HG03378 (cell line): ENCODE results near the gene TTC13.

ENCODE experiments used
- ATAC-seq: cut with Tn5 transposase; IDR thresholded peaks from one replicate; pipeline ENCODE4 v1.9.1; 2021; ENCODE audit warnings: mild to moderate bottlenecking, moderate library complexity; ENCODE audit not compliant: unreplicated experiment

TTC13 gene

DNA sequence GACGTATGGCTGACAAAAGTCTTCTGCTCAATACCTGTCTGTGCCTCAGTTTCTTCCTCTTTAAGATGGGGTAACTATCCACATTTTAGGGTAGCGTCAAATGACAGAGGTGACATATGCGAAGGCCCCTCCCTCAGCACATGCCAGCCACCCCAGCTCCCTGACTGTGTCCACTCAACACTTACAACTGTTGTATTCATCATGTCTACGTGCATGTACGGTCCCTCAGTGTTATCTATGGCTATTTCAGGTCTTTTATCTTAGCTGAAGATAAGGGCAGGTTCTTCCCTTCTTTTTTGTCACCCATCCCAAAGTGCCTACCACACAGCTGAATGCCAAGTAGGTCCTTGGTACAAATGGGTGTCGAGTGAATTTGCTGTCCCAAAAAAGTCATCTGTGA, 102.0 kb downstream of the TTC13 start:
- no peak for ATAC-seq

DNA sequence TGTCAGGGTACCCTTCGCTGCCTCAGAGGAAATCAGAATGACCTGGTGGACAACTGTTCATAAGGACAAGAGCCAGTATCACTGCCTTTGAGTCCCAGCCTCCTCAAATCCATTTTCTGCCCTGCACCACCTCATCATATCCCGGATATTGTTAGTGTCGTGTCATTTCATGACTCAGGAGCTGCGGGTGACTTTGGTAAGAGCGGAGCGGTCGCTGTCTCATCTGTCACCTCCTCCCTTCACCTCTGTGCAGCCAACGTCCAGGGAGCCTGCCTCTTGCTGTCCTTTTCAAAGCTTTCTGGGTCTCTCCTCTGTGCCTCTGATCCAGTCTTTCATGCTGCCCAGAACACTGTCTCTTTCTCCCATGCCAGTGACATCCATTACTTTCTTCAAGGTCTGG, 103.3 kb downstream of the TTC13 start:
- ATAC-seq, result no peak

DNA sequence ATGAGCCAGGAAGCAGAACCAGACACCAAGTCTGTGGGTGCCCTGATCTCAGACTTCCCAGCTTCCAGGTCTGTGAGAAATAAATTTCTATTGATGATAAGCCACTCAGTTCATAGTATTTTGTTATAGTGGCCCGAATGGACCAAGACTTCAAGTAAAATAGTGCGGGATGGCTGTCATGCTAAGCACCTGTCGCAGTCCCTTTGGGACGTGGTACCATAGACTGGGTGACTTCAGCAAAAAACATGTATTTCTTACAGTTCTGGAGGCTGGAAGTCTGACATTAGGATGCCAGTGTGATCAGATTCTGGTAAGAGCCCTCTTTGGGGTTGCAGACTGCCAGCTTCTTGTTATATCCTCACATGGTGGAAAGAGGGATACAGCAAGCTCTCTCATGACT, 107.7 kb downstream of the TTC13 start:
- no peak for ATAC-seq

DNA sequence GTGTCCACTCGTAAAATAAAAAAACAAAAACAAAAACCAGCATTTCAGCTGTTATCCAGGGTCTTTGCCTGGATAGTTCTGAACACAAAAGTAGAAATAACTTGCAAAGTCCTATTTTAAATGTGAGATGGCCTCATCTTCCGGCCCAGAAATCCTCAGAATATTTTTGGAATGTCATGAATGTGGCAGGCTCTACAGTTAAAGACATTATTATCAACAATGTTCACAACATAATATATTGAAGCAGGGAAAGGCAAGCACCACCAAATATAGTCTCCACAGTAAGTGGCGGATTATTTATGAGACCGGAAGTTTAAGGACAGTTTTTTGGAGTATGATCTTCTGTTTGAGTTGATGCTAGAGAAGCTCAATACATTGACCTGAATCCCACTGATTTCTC, 109.2 kb downstream of the TTC13 start:
- ATAC-seq, result no peak

DNA sequence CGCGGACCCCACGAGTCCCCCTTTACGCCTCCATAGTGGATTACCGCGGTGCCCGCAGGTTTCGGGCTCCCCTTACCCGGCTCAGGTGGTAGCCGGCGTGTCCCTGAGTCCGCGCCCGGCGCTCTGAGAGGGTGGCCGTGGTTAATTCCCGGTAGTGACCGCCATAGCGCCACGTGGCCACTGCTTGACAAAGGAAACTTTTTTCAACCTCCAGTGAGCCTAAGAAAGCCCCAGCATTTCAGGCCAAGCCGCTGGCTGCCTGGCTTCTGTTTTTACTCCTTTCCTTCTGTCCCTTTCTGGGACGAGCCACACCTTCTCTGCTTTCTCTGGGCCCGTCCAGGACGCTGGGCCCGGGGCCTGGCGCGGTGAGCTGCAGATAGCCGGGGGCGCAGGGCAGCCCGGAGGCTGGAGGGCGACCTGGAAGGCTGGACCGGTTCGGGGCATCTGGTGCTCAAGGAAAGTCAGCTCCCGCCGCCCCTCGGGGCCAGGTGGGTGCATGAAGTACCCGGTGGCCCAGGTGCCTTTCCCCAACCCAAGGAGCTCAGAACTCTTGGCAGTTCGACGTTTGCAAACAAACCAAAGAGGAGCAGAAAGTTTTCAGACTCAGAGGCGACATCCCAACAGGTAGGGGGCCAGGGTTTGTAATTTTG, 109.8 kb downstream of the TTC13 start:
- ATAC-seq, result no peak

DNA sequence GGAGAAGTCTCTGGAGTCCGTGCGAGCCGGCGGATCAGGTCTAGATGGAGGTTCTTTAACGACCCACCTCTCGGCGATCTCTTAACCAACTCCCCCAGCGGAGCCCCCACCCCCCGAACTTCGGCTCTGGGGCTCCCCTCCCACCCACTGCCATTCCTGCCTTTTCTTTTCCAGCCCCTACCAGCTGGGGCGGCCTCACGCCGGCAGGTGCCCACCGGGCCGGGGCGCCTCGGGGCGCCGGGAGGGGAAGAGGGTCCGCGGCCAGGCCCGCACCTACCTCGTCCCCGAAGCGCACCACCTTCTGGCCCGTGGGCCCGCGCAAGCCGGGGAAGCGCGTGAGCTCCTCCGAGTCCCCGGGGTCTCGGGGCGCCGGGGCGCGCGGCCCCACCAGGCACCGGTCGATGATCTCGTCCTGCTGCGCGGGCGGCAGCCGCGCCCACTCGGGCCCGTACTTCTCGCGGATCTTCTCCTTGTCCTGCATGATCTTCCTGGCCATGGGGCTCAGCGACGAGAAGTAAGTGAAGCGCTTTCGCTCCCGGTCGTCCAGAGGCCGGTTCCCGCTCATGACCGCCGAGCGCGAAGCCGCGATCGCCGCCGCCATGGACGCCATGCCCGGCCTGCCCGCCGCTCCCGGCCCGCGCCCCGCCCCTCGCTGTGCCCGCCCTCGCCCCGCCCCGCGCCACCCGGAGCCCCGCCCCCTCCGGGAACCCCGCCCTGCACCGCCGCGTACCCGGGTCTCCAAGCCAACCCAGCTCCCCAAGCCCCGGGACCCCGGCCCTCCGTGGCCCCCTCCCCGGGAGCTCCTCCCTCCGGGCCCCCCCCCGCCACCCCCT, 110.5 kb downstream of the TTC13 start, which contains the start of gene C1orf198:
Gene C1orf198, minus strand, starts transcription at position 619 of the 833 bp plus-strand sequence. Its CDS starts 9 bp downstream, at position 610.
- no peak for ATAC-seq

DNA sequence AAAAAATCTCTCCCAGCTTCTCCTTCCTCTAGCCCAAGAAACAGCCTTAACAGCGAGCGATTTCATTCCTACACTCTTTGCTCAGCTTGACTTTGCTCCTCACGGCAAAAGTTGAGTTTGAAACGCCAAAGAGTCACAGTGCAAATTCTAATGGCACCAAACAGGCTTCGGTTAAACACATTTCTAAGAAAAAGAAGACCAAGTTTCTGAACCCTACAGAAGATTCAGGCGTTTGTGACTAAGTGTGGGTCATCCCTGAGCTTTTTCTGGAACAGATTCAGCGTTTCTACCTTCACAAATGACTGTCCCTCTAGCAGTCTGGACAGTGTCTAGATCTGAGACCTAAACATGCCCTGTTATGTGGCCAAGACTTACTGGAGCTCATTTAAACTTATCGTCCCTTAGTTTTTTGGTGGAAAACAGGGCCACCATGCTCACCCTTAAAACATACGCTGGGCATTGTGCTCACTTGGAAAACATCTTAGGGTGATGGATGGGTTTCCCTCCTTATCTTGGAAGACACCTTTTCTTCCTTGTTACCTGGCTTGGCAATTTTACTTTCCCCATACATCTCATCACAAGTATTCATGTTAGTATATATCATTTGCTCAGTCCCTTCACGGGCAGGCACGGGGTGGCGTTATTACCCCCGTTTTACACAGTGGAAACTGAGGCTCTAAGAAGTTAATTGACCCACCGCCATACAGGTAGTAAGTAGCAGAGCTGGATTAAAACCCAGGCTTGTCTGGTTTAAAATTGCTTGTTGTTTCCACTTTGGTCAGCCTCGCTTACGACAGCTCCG, 111.4 kb downstream of the TTC13 start:
- ATAC-seq, result no peak

DNA sequence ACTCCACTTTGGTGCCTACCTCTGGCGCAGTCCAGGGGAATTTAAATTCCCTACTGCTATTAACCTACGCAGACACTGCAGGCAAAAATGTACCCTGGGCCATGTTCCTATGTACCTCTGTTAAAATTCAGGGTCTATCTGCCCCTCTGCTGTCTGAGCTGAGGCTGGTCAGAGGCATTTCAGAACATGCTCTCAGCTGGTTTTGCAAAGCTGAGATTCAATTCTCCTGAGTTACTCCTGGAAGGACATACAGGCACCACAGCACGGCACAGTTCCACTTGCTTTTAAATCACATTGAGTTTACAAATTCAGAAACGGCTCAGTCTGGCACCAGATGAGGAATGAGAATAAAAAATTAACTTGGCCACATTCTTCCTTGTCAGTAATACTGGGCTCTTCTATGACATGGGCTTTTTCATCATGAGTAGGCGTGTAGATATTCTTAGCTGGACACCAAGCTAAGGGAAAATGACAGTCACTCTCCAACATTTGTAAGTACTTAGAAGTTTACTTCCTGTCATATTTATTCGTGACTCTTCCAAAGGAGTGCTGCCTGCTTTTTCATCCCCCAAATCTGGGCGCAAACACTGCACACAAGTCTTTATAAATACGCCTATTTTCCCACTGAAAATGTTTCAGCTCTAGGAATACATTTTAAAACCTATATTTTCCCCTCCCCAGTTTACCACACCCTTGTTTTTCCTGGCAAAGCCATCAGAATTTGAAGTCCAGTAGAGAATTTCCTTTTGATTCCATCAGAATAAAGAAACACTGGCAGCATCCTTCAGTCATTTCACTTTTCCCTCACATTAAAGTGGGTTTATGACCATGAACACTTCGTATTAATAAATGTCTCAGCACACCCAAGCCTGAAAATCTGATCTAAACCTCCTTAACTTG, 112.2 kb downstream of the TTC13 start:
- no peak for ATAC-seq

DNA sequence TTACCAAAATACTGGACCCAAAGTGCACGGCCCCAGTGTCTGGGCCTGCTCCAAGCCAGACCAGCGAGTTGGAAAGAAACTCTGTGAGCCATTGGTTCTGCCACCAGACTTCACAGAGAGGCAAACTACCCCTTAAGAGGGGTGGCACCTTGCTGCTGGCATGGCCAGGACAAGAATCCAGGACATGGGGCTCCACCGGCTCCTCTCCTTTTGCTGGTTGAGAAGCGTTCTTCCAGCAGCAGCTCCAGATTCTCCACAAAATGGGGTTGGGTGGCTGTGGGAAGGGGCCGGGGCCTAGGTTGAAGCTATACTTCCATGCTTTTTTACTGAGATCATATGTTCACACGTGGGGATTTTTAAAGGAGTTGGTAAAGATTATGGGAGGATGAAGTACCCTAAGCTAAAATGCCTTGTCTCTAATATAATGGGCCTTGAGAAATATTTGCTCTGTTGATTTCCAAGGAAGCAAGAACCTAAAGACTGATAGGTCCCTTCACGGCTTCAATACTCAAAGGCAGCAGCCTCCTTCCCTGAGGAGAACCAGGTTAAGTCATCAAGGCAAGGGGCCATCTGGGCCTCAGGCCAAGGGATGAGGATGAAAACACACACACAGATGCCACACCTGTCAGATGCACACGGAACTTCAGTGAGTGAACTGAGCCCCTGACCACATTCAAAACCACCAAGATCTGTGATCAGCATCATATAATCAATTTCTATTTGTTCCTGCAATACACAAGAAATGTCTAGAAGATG, 113.4 kb downstream of the TTC13 start:
- no peak for ATAC-seq

DNA sequence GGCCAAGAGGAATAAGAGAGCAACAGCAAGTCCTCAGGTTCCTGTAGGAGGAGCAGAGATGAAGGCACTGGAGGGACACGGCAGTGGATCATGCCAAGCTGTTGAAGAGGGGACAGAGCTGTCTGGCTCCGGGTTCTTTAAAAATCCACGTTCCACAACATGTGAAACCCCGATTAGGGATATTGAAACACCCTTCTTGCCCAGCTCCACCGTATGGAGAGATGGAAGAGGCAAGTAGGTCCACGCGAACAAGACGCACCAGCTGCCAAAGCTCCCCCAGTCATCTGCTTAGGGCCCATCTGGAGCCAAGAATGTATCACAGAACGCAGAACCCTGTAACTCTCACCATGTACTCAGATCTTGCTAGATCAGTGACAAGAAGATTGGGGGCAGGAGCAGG, 114.2 kb downstream of the TTC13 start:
- ATAC-seq, result no peak

DNA sequence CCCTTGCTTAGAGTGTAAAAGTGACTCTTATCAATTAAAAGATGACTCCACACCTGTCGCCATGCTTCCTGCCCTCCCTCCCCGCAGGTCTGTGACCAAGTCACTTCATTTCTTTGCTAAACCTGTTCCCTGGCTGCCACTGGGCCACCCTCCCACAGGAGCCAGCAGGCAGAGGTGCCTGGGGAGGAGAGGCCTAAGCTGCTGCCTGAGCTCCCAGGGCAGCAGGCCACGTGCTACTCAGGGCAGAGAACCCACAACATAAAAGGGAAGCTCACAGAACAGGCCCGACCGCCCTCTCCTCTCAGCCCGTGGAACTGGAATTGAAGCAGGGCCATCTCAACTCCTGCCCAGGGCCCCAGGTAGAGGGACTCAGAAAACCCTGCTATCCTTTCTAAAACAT, 115.2 kb downstream of the TTC13 start:
- no peak for ATAC-seq

DNA sequence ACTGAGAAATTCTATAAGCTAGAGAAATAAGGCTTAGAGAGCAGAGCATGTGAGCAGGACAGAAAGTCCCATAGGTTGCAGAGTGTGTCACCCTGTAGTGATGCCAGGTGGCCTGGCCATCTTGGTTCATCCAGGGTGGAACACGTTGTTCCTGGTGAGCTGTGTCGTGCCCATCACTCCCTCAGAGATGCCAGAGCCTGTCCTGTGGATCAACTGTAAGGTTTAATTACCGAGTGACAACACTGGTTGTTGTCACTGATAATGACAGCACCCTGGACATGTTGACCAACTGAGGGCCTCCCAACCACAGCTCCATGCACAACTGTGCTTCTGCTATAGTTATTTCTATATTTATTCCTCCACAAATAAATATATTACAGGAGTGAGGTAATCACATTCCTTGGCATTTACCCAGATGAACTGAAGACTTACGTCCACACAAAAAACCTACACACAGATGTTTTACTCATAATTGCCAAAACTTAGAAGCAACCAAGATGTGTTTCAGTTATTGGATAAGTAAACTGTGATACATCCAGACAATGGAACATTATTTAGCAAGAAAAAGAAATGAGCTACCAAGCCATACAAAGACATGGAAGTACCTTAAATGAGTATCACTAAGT, 116.6 kb downstream of the TTC13 start:
- no peak for ATAC-seq

DNA sequence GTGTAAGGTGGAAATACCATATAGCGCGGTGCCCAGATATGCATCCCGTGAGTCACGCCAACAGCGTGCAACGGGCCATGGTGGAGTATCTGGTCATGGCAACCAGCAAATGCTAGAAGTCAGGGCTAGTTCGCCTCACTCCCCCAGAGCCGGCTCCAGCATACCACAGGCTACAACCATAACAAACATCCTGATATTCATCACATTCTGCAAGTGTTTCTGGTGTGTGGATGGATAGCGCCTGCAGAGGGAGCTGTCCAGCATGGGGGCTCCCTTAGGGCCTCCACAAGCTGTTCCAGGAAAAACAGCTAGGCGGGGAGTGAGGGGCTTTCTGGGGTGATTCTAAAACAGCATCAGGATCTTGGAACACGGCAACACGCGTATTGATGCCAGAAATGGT, 117.2 kb downstream of the TTC13 start:
- ATAC-seq, result no peak

DNA sequence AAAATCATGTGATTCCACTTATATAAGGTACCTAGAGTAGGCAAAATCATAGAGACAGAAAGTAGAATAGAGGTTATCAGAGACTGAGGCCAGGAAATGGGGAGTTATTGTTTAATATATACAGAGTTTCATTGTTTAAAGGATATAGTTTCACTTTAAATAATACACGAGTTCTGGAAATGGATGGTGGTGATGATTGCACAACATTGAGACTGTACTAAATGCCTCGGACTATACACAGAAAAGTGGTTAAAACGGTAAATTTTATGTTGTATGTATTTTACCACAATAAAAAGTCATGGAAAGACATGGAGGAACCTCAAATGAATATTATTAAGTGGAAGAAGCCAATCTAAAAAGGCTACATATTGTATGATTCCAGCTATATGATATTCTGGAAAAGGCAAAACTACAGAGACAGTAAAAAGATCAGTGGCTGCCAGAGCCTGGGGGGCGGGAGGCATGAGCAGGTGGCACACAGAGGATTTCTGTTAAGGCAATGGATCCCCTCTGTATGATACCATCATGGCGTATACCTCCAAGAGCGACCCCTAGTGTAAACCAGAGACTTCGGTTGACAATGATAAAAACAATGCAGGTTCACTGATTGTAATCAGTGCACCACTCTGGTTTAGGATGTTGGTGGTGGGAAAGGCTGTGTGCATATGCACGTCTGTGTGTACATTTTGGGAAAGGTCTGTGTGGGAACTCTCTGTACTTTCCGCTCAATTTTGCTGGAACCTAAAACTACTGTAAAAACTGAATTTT, 117.9 kb downstream of the TTC13 start:
- no peak for ATAC-seq

DNA sequence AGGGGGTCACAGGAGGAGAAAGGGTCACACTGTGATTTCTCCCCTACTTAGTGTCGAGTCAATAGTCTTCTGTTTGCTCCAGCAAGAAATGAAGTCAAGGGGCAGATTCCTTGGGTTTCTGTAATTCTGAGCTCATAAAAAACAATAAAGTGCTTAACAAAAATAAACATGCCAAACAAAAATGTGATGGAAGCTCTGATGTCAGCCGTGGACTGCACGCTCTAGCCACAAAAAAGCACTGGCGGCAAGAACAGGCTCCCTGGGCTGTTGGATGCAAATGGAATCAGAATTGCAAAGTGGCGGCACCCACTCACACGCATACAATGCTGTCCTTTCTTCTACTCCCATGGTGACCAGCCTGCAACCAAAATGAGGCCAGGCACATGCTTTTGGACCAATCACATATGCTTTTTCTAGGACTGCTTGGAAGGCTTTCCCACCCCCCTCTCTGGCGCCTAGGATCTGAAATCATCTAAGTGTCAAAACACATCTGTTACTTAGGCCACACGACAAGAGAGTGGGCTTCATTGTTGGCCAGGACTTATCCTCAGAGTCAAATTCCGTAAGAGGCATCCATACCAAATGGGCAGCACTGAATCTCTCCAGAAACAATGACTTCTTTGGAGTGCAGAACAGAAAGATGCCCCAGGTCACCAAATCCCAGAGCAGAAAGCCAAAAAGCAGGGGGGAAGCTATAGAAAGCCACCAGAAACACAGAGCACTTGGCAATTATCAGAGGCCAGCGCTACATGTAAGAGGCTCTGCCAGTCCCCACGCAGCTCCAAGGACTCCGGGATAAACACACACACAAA, 119.5 kb downstream of the TTC13 start:
- no peak for ATAC-seq

DNA sequence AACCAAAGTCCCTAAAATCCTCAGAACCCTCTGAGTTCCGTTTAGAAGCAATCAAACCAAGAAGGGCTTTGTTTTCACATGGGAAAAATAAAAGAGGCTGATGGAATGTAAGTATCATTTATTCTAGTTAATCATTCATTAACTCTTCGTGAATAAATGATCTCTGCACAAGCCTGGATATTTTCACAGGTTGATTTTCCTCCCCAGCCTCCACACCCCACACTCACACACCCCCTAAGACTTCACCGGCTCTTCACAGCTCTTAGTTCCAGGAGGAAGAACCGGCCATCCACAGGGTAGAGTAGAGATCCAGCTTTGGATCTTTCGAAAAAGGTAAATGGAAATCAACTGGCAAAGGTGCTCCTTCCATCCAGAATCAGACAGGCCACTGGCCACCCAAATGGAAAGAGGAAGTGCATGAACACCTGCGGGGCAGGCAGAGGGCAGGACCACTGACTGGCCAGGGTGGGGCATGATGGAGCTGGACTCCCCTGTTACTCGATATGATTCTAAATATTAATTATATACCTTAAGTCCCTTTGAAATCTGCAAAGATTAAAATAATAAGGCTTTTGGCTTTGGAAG, 120.3 kb downstream of the TTC13 start:
- no peak for ATAC-seq

DNA sequence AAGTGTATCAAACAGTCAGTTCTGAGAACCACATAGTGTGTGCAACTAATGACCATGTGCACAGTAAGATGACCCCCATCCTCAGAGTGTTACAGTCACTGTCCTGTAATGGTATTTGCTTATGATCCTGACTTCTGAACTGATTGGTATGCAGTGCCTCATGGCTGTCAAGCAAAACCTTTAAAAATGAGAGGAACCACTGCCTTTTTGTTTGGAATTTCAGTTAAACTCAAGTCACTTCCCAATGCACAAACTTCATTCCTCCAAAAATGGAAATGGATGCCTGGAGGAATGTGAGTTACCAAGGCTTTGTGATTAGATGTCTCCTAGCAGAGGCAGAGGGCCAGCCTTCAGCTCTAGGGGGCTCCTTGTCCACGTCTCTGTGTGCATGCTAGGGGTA, 120.8 kb downstream of the TTC13 start:
- ATAC-seq, result no peak
